PC-3 (cell line): ENCODE data around the gene EI24. TPM values are rescaled to one million over a fixed set of nuclear protein-coding genes. Genes with fewer than 3 reads are reported as not detected.

Source experiments
- ATAC-seq: fragments of 200-7000 bp; cut with Tn5 transposase; 2 replicates; pipeline ENCODE4 v1.9.1; 2020; ENCODE audit warnings: mild to moderate bottlenecking, moderate library complexity
- BruUV-seq: library from RNA; stranded (reverse); fragments of 400-500 nt; replicated peaks from 2 replicates; lab custom pipeline; 2021; lab: Mats Ljungman, UMichigan
- CTCF ChIA-PET: fragments of 300-600 bp; sonication (Branson Sonifier 250); formaldehyde crosslinking; loops from one replicate; lab custom pipeline; 2022; ENCODE audit warnings: antibody characterized with exemption; lab: Charles Lee
- POLR2A ChIA-PET: fragments of 300-600 bp; sonication (Branson Sonifier 250); formaldehyde crosslinking; loops from one replicate; lab custom pipeline; 2022; ENCODE audit warnings: antibody characterized with exemption; ENCODE audit not compliant: unreplicated experiment; lab: Charles Lee
- DNase-seq: peaks from one replicate; pipeline ENCODE4 v3.0.0-alpha.2; 2015
- H2AFZ ChIP-seq: fragments of 300-600 bp; sonication (generic); 2 replicates; pipeline ENCODE4 v1.6.0; 2016; ENCODE audit warnings: antibody characterized with exemption, low read length
- H3F3A ChIP-seq: fragments of 300-600 bp; sonication (generic); one replicate; pipeline ENCODE4 v1.6.0; 2017; ENCODE audit warnings: antibody characterized with exemption, low read length, control low read depth, mild to moderate bottlenecking; ENCODE audit not compliant: unreplicated experiment
- H3K27ac ChIP-seq: fragments of 300-600 bp; sonication (generic); 2 replicates; pipeline ENCODE4 v1.5.1; 2016; ENCODE audit warnings: mild to moderate bottlenecking, low read length
- H3K27me3 ChIP-seq: fragments of 300-600 bp; sonication (generic); 2 replicates; pipeline ENCODE4 v1.6.1; 2016; ENCODE audit warnings: low read length, mixed read lengths
- H3K36me3 ChIP-seq: fragments of 300-600 bp; sonication (generic); 2 replicates; pipeline ENCODE4 v1.6.1; 2016; ENCODE audit warnings: low read depth, mixed run types, low read length, mixed read lengths
- H3K4me1 ChIP-seq: fragments of 300-600 bp; sonication (generic); 2 replicates; pipeline ENCODE4 v1.5.1; 2016; ENCODE audit warnings: low read length; ENCODE audit not compliant: insufficient read depth
- H3K4me2 ChIP-seq: fragments of 300-600 bp; sonication (generic); 2 replicates; pipeline ENCODE4 v1.6.0; 2016; ENCODE audit warnings: low read length
- H3K4me3 ChIP-seq: fragments of 300-600 bp; sonication (generic); 2 replicates; pipeline ENCODE4 v1.5.1; 2016; ENCODE audit warnings: mild to moderate bottlenecking, low read length, mixed read lengths
- H3K79me2 ChIP-seq: fragments of 300-600 bp; sonication (generic); 2 replicates; pipeline ENCODE4 v1.6.1; 2017; ENCODE audit warnings: low read length, mixed read lengths
- H3K9ac ChIP-seq: fragments of 300-600 bp; sonication (generic); 2 replicates; pipeline ENCODE4 v1.6.0; 2016; ENCODE audit warnings: mild to moderate bottlenecking, low read length
- H3K9me2 ChIP-seq: fragments of 300-600 bp; sonication (generic); replicated peaks from 2 replicates; pipeline ENCODE4 v1.6.1; 2016; ENCODE audit warnings: mixed run types, low read length, mixed read lengths
- H3K9me3 ChIP-seq: fragments of 300-600 bp; sonication (generic); 2 replicates; pipeline ENCODE4 v1.6.1; 2016; ENCODE audit warnings: low read length, mixed read lengths
- H4K20me1 ChIP-seq: fragments of 300-600 bp; sonication (generic); 2 replicates; pipeline ENCODE4 v1.6.1; 2016; ENCODE audit warnings: low read length, mixed read lengths
- CTCF ChIP-seq: fragments of 300-600 bp; sonication (generic); conservative IDR thresholded peaks from 2 replicates; pipeline ENCODE4 v1.5.1; 2017; ENCODE audit warnings: antibody characterized with exemption, low read depth, mild to moderate bottlenecking, low read length
- EZH2 ChIP-seq: fragments of 300-600 bp; sonication (generic); IDR thresholded peaks from one replicate; pipeline ENCODE4 v1.6.1; 2017; ENCODE audit warnings: antibody characterized with exemption, mild to moderate bottlenecking, low read length; ENCODE audit not compliant: unreplicated experiment
- EZH2phosphoT487 ChIP-seq: fragments of 300-600 bp; sonication (generic); IDR thresholded peaks from 2 replicates; pipeline ENCODE4 v1.6.1; 2018; ENCODE audit warnings: mild to moderate bottlenecking, antibody characterized with exemption, low read length, borderline replicate concordance
- intact Hi-C: fragments of 100-400 bp; cut with micrococcal nuclease; formaldehyde crosslinking; loops from 2 replicates; pipeline ENCODE4 v1.9.0; 2023
- total RNA-seq: library from RNA; depleted of rRNA; stranded (reverse); fragments of >200 nt; gene quantifications from 2 replicates; pipeline ENCODE4 v1.2.3, GENCODE V29; 2014

EI24 gene
- total RNA-seq, 1 experiment from 2014 or later: 154 TPM

DNA sequence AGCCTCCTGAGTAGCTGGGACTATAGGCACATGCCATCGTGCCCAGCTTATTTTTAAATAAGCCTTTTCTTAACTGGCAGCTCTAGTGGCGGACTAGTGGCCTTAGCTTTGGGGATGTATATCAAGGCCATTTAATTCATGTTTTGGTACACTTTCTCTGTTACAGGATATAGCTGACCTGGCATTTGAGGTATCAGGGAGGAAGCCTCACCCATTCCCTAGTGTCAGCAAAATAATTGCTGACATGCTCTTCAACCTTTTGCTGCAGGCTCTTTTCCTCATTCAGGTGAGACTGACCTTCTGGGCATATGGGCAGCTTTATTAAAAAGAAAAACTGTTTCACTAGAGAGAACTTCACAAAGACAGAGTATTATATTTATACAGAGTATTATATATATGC, 9.5 kb downstream of the EI24 start:
- H3K4me2 ChIP-seq: no peak overlapping the region
- H3K9me3 ChIP-seq: no peaks in the 10 kb centered on the region
- H3K27me3 ChIP-seq: no peaks in the 10 kb centered on the region
- ChIA-PET CTCF (no interaction called here), POLR2A (no interaction called here)
- H3K27ac ChIP-seq: no peak overlapping the region
- no peak for DNase-seq
- H4K20me1 ChIP-seq: no peaks in the 10 kb centered on the region
- no peak overlapping the region for H2AFZ ChIP-seq
- no TSS peak for BruUV-seq
- H3K9ac ChIP-seq: no peak overlapping the region
- no peak for ATAC-seq
- intact Hi-C loops: no loop called here
- H3K9me2 ChIP-seq: no peaks in the 10 kb centered on the region
- no peak overlapping the region for H3K4me3 ChIP-seq
- TF ChIP-seq EZH2: no peak
- TF ChIP-seq CTCF: no peak
- TF ChIP-seq EZH2phosphoT487: no peak
- no peaks in the 10 kb centered on the region for H3F3A ChIP-seq
- H3K79me2 ChIP-seq: no peaks in the 10 kb centered on the region
- H3K4me1 ChIP-seq: no peaks in the 10 kb centered on the region
- H3K36me3 ChIP-seq: peaks cover 68% of the 10 kb centered on the region

DNA sequence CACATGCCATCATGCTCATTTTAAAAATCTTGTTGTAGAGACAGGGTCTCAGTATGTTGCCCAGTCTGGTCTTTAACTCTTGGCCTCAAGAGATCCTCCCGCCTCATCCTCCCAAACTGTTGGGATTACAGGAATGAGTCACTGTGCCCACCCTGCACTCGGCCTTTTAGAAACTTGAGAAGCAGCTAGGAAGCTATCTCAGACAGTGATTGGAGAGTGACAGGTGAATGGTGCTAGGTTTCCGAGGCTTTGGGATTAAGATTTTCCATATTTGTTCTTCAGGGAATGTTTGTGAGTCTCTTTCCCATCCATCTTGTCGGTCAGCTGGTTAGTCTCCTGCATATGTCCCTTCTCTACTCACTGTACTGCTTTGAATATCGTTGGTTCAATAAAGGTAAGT, 10.5 kb downstream of the EI24 start:
- Histone ChIP-seq H3F3A (no peaks in the 10 kb centered on the region), H3K9me3 (no peaks in the 10 kb centered on the region), H3K9ac (no peak overlapping the region), H3K4me1 (no peaks in the 10 kb centered on the region), H3K9me2 (no peaks in the 10 kb centered on the region), H2AFZ (no peak overlapping the region), H3K36me3 (peaks cover 67% of the 10 kb centered on the region), H3K4me3 (no peak overlapping the region), H4K20me1 (no peaks in the 10 kb centered on the region), H3K4me2 (no peak overlapping the region), H3K27me3 (no peaks in the 10 kb centered on the region), H3K79me2 (no peaks in the 10 kb centered on the region), H3K27ac (no peak overlapping the region)
- no peak for TF ChIP-seq EZH2phosphoT487
- TF ChIP-seq CTCF: no peak
- no peak for TF ChIP-seq EZH2
- no peak for ATAC-seq
- intact Hi-C loops: no loop called here
- BruUV-seq: no TSS peak
- DNase-seq: no peak
- ChIA-PET POLR2A (no interaction called here), CTCF (no interaction called here)

DNA sequence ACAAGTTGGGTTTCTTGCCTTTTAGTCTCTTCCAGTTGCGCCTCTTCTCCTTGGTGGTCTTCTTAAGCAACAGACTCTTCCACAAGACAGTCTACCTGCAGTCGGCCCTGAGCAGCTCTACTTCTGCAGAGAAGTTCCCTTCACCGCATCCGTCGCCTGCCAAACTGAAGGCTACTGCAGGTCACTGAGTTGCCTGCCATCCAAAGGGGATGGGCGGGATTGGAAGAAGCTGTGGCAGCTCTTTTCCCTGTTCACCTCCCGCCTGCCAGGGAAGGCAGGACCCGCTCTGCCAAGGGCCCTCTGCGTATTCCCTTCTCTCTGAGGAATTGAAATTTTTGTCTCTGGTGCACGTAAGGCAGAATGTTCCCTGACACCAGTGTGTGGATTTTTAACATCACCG, 14.2 kb downstream of the EI24 start:
- Histone ChIP-seq H3K9ac (no peak overlapping the region), H3K4me2 (no peak overlapping the region), H3K36me3 (peaks cover 37% of the 10 kb centered on the region), H3K79me2 (no peaks in the 10 kb centered on the region), H3K9me2 (no peaks in the 10 kb centered on the region), H3K9me3 (no peaks in the 10 kb centered on the region), H3K4me1 (peaks cover 3% of the 10 kb centered on the region; the same call in 1 of the 2 replicates), H3F3A (peaks cover 4% of the 10 kb centered on the region), H3K4me3 (no peak overlapping the region), H3K27me3 (no peaks in the 10 kb centered on the region), H3K27ac (no peak overlapping the region), H2AFZ (no peak overlapping the region), H4K20me1 (no peaks in the 10 kb centered on the region)
- DNase-seq (no peak), ATAC-seq (no peak)
- BruUV-seq: no TSS peak
- CTCF ChIA-PET: no interaction called here
- POLR2A ChIA-PET: no interaction called here
- TF ChIP-seq CTCF (no peak), EZH2phosphoT487 (no peak)
- intact Hi-C loops: no loop called here
